GM23248 (cell line): ENCODE data around the gene TRAPPC12.

Experiments used
- EZH2 ChIP-seq: fragments of 200-600 bp; sonication (generic); IDR thresholded peaks from 2 replicates; pipeline ENCODE4 v1.6.1; 2018; ENCODE audit warnings: antibody characterized with exemption, mild to moderate bottlenecking; ENCODE audit not compliant: insufficient read depth, poor library complexity, severe bottlenecking
- EZH2phosphoT487 ChIP-seq: fragments of 200-600 bp; sonication (generic); IDR thresholded peaks from 2 replicates; pipeline ENCODE4 v1.6.1; 2018; ENCODE audit warnings: antibody characterized with exemption, moderate library complexity, mild to moderate bottlenecking, low read depth; ENCODE audit not compliant: insufficient read depth

DNA sequence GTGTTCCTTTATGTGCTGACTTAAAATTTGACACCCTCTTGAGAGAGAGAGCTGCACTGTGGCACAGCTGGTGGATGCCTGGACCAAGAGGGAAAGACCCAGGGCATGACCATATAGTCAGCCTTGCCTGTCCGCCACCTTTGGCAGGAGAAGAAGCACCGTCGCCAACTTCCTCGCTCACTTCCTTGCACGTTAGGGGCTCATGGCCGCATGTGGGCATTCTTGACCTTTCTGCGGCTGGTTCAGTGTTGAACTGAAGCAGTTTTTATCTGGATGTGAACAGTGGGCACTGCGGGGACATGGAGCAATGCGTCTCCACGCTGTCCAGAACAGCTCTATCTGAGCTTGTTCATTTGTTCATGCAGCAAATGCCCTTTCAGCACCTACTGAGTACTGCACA lies 66.9 kb downstream of the TRAPPC12 start:
- TF ChIP-seq EZH2 = no peak
- TF ChIP-seq EZH2phosphoT487 = no peak
